Panc1 (cell line): ENCODE data around the gene ZNF180.

Source experiments
- POLR2AphosphoS5 ChIP-seq: IDR thresholded peaks from 2 replicates; pipeline ENCODE4 v1.6.1; 2012; ENCODE audit warnings: mild to moderate bottlenecking, low read depth, low read length, moderate library complexity
- TCF7L2 ChIP-seq: IDR thresholded peaks from 2 replicates; pipeline ENCODE4 v1.6.1; 2011; ENCODE audit warnings: mild to moderate bottlenecking, low read depth, low read length, inconsistent platforms
- TF ChIP-seq, protein P1 (sequence below): fragments of 450-650 bp; IDR thresholded peaks from 2 replicates; pipeline ENCODE4 v1.5.1; 2017; ENCODE audit warnings: mild to moderate bottlenecking
- TF ChIP-seq, protein P2 (sequence below), 2 experiments: IDR thresholded peaks; 2 replicates each; pipeline ENCODE4 v1.6.1; 2011 to 2012; ENCODE audit warnings: low read depth in 2 of 2, control low read depth in 1 of 2, low read length in 1 of 2, mild to moderate bottlenecking in 1 of 2, moderate library complexity in 1 of 2; ENCODE audit not compliant: insufficient read depth in 1 of 2

DNA sequence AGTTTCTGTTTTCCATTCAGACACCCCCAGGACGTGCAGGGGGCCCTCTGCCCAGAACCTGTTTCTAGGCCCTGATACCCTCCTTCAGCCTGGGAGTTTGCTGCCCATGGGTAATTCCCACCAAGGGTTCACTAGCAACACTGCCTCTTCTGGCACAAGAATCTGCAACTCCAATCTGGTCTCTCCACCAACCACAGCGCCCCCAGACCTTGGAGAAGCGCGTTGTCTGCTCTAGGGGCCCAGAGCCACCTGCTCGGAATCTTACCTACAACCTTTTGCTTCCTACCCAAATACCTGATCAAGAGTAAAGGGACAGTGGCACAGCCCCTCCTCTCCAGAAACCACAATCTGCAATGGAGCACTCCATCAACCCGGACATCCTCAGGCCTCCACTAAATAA is 763 bp downstream of the ZNF180 start:
- TF ChIP-seq, protein P1, sequence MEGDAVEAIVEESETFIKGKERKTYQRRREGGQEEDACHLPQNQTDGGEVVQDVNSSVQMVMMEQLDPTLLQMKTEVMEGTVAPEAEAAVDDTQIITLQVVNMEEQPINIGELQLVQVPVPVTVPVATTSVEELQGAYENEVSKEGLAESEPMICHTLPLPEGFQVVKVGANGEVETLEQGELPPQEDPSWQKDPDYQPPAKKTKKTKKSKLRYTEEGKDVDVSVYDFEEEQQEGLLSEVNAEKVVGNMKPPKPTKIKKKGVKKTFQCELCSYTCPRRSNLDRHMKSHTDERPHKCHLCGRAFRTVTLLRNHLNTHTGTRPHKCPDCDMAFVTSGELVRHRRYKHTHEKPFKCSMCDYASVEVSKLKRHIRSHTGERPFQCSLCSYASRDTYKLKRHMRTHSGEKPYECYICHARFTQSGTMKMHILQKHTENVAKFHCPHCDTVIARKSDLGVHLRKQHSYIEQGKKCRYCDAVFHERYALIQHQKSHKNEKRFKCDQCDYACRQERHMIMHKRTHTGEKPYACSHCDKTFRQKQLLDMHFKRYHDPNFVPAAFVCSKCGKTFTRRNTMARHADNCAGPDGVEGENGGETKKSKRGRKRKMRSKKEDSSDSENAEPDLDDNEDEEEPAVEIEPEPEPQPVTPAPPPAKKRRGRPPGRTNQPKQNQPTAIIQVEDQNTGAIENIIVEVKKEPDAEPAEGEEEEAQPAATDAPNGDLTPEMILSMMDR = no peak
- TF ChIP-seq, protein P2, sequence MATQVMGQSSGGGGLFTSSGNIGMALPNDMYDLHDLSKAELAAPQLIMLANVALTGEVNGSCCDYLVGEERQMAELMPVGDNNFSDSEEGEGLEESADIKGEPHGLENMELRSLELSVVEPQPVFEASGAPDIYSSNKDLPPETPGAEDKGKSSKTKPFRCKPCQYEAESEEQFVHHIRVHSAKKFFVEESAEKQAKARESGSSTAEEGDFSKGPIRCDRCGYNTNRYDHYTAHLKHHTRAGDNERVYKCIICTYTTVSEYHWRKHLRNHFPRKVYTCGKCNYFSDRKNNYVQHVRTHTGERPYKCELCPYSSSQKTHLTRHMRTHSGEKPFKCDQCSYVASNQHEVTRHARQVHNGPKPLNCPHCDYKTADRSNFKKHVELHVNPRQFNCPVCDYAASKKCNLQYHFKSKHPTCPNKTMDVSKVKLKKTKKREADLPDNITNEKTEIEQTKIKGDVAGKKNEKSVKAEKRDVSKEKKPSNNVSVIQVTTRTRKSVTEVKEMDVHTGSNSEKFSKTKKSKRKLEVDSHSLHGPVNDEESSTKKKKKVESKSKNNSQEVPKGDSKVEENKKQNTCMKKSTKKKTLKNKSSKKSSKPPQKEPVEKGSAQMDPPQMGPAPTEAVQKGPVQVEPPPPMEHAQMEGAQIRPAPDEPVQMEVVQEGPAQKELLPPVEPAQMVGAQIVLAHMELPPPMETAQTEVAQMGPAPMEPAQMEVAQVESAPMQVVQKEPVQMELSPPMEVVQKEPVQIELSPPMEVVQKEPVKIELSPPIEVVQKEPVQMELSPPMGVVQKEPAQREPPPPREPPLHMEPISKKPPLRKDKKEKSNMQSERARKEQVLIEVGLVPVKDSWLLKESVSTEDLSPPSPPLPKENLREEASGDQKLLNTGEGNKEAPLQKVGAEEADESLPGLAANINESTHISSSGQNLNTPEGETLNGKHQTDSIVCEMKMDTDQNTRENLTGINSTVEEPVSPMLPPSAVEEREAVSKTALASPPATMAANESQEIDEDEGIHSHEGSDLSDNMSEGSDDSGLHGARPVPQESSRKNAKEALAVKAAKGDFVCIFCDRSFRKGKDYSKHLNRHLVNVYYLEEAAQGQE (IDR thresholded peaks at IDR 0.05; ENCODE audit: insufficient read depth in 1 of 2, low read depth in 2 of 2, low read length in 1 of 2) = no peak
- no peak for TF ChIP-seq POLR2AphosphoS5
- TF ChIP-seq TCF7L2 = no peak
